ENCODE data around the gene RAN. TPM values are rescaled to one million over a fixed set of nuclear protein-coding genes. Genes with fewer than 3 reads are reported as not detected.

The RAN gene
- total and polyA plus RNA-seq, 9 of the 15 experiments (the other 6 are each of a cell fraction or from before 2014, with no cell fraction given), result 1,687 to 3,820 (median 2,300) TPM

- no peak for TF ChIP-seq CHD7 (IDR thresholded peaks at IDR 0.05; ENCODE audit: low read depth, low read length)
- no peak for TF ChIP-seq STAT5B (CRISPR knock-in tag; IDR thresholded peaks at IDR 0.05)
- TF ChIP-seq ETV6 (IDR thresholded peaks at IDR 0.05; ENCODE audit: borderline replicate concordance in 1 of 2, low read depth in 2 of 2, low read length in 1 of 2), result no peak
- TF ChIP-seq ETV6 (CRISPR knock-in tag; IDR thresholded peaks at IDR 0.05; ENCODE audit: borderline replicate concordance), result no peak
- no peak for TF ChIP-seq ZNF586 (CRISPR knock-in tag; conservative IDR thresholded peaks at IDR 0.05)
- no peak for TF ChIP-seq BCLAF1 (IDR thresholded peaks at IDR 0.05; ENCODE audit: borderline replicate concordance in 1 of 2, control insufficient read depth in 1 of 2, low read depth in 2 of 2, low read length in 1 of 2)
- TF ChIP-seq PRDM10 (IDR thresholded peaks at IDR 0.05; ENCODE audit: partially characterized antibody), result no peak
These were observed 44.4 kb upstream of the RAN start (continued) for GRCh38 chr12:130827432-130827831.

Measured in K562 (cell line).